Loucy (cell line): Measurements from ENCODE around the gene DHRS7C.

ENCODE experiments used
- H2AFZ ChIP-seq: fragments of 200-600 bp; sonication (generic); 2 replicates; pipeline ENCODE4 v1.6.0; 2016; ENCODE audit warnings: antibody characterized with exemption, mild to moderate bottlenecking, low read length, moderate library complexity
- H3F3A ChIP-seq: fragments of 200-600 bp; 2 replicates; pipeline ENCODE4 v1.6.0; 2016; ENCODE audit warnings: antibody characterized with exemption, low read depth, mild to moderate bottlenecking
- H3K27me3 ChIP-seq: fragments of 200-600 bp; sonication (generic); 2 replicates; pipeline ENCODE4 v1.6.1; 2014; ENCODE audit warnings: low read length, mild to moderate bottlenecking; ENCODE audit not compliant: insufficient read depth, poor library complexity, severe bottlenecking
- H3K36me3 ChIP-seq: fragments of 200-600 bp; sonication (generic); 2 replicates; pipeline ENCODE4 v1.6.1; 2016; ENCODE audit warnings: low read length; ENCODE audit not compliant: insufficient read depth
- H3K4me1 ChIP-seq: fragments of 200-600 bp; sonication (generic); 2 replicates; pipeline ENCODE4 v1.5.1; 2014; ENCODE audit warnings: low read length, mild to moderate bottlenecking; ENCODE audit not compliant: insufficient read depth, poor library complexity, severe bottlenecking
- H3K4me2 ChIP-seq: fragments of 200-600 bp; sonication (generic); 2 replicates; pipeline ENCODE4 v1.6.0; 2014; ENCODE audit warnings: antibody characterized with exemption, low read length, low read depth, mild to moderate bottlenecking; ENCODE audit not compliant: poor library complexity, severe bottlenecking
- H3K4me3 ChIP-seq: fragments of 200-600 bp; sonication (generic); 2 replicates; pipeline ENCODE4 v1.5.1; 2014; ENCODE audit warnings: low read length, mild to moderate bottlenecking, mixed read lengths; ENCODE audit not compliant: poor library complexity, severe bottlenecking
- H3K79me2 ChIP-seq: fragments of 200-600 bp; sonication (generic); 2 replicates; pipeline ENCODE4 v1.6.1; 2014; ENCODE audit warnings: low read length; ENCODE audit not compliant: insufficient read depth
- H3K9ac ChIP-seq: fragments of 200-600 bp; sonication (generic); 2 replicates; pipeline ENCODE4 v1.6.0; 2014; ENCODE audit warnings: mild to moderate bottlenecking, low read depth, low read length, moderate library complexity; ENCODE audit not compliant: poor library complexity, severe bottlenecking
- H3K9me2 ChIP-seq: fragments of 200-600 bp; sonication (generic); replicated peaks from 2 replicates; pipeline ENCODE4 v1.6.1; 2016; ENCODE audit warnings: low read depth, low read length, mixed read lengths
- H3K9me3 ChIP-seq: fragments of 200-600 bp; sonication (generic); 2 replicates; pipeline ENCODE4 v1.6.1; 2014; ENCODE audit warnings: mild to moderate bottlenecking, antibody characterized with exemption, low read length, low read depth; ENCODE audit not compliant: insufficient read depth
- H4K20me1 ChIP-seq: fragments of 200-600 bp; sonication (generic); 2 replicates; pipeline ENCODE4 v1.6.0; 2014; ENCODE audit warnings: antibody characterized with exemption, low read length, mild to moderate bottlenecking; ENCODE audit not compliant: insufficient read depth, poor library complexity, severe bottlenecking
- EZH2phosphoT487 ChIP-seq: fragments of 200-600 bp; IDR thresholded peaks from 2 replicates; pipeline ENCODE4 v1.6.1; 2018; ENCODE audit warnings: antibody characterized with exemption, mild to moderate bottlenecking, moderate library complexity, borderline replicate concordance
- TF ChIP-seq, protein P1 (sequence below): fragments of 200-600 bp; sonication (generic); conservative IDR thresholded peaks from 2 replicates; pipeline ENCODE4 v1.5.1; 2014; ENCODE audit warnings: mild to moderate bottlenecking, antibody characterized with exemption, low read length

DHRS7C gene

DNA sequence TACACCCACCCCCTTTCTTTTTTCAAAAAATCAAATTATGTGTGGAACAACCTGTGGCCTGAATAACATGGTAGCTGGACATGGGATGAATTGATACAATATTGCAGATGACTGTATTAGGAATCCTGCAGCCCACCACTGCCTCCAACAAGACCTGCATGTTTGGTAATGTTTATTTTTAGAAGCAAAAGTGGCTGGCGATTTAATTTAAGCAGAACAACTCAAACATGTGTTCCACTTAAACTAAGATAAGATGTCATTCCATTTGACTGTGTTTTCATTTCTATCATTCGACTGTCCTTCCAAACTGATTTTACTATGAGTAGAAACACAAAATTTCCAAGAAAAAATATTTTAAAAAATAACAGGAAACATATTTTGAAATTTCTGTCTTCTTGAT lies 10.1 kb upstream of the DHRS7C start:
- no peak overlapping the region for H3K4me2 ChIP-seq
- no peaks in the 10 kb centered on the region for H3K27me3 ChIP-seq
- H3K9me3 ChIP-seq = no peaks in the 10 kb centered on the region
- H3F3A ChIP-seq = no peaks in the 10 kb centered on the region
- no peaks in the 10 kb centered on the region for H3K36me3 ChIP-seq
- H2AFZ ChIP-seq = no peak overlapping the region
- H3K4me1 ChIP-seq = no peaks in the 10 kb centered on the region
- no peaks in the 10 kb centered on the region for H3K9me2 ChIP-seq
- no peak overlapping the region for H3K4me3 ChIP-seq
- no peaks in the 10 kb centered on the region for H4K20me1 ChIP-seq
- no peak overlapping the region for H3K9ac ChIP-seq
- no peaks in the 10 kb centered on the region for H3K79me2 ChIP-seq
- TF ChIP-seq, protein P1, sequence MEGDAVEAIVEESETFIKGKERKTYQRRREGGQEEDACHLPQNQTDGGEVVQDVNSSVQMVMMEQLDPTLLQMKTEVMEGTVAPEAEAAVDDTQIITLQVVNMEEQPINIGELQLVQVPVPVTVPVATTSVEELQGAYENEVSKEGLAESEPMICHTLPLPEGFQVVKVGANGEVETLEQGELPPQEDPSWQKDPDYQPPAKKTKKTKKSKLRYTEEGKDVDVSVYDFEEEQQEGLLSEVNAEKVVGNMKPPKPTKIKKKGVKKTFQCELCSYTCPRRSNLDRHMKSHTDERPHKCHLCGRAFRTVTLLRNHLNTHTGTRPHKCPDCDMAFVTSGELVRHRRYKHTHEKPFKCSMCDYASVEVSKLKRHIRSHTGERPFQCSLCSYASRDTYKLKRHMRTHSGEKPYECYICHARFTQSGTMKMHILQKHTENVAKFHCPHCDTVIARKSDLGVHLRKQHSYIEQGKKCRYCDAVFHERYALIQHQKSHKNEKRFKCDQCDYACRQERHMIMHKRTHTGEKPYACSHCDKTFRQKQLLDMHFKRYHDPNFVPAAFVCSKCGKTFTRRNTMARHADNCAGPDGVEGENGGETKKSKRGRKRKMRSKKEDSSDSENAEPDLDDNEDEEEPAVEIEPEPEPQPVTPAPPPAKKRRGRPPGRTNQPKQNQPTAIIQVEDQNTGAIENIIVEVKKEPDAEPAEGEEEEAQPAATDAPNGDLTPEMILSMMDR = no peak
- no peak for TF ChIP-seq EZH2phosphoT487

DNA sequence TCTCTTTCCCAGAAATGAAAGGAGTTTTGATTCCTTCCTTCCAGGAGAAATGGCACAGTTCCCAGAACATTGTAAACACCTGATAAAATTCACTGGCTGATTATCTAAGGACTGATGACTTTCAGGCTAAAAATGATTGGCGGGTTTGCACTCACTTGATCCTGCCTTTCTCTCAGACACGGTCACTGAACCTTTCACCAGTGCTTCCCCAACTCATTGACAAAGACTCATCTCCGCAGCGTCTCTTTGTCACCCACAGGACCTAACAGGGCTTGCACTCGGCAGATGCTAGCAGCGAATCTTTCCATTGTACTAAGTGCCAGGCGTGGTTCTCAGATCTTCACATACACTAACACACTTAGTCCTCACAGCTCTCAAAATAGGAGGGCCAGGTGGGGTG lies 7.3 kb upstream of the DHRS7C start:
- H3K9me2 ChIP-seq = no peaks in the 10 kb centered on the region
- H3K4me1 ChIP-seq = no peaks in the 10 kb centered on the region
- H3K27me3 ChIP-seq = no peaks in the 10 kb centered on the region
- no peak overlapping the region for H3K4me3 ChIP-seq
- H2AFZ ChIP-seq = no peak overlapping the region
- no peak overlapping the region for H3K9ac ChIP-seq
- H3K79me2 ChIP-seq = no peaks in the 10 kb centered on the region
- H3K9me3 ChIP-seq = no peaks in the 10 kb centered on the region
- no peaks in the 10 kb centered on the region for H3K36me3 ChIP-seq
- no peak overlapping the region for H3K4me2 ChIP-seq
- H3F3A ChIP-seq = no peaks in the 10 kb centered on the region
- no peaks in the 10 kb centered on the region for H4K20me1 ChIP-seq
- TF ChIP-seq, protein P1 = no peak
- TF ChIP-seq EZH2phosphoT487 = no peak

DNA sequence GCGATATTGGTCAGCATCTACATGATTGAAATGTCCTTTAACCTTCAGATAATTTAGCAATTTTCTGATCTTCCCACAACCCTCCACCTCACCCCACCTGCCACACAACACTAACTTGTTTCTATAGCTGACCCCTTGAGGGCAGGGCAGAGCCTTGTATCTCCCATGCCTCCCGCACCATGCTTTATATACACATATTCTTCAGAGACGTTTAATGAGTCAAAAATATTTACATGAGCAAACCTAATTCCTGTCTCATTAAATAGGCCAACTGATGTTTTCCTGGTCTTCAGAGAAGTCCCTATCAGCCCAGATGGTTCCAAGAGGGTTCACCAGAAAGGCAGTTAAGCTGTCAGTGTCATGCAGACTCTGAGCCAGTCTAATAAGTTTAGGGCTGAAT lies 6.6 kb upstream of the DHRS7C start:
- Histone ChIP-seq H4K20me1 (no peaks in the 10 kb centered on the region), H3K4me3 (no peak overlapping the region), H3K9me3 (no peaks in the 10 kb centered on the region), H3K9ac (no peak overlapping the region), H3K36me3 (no peaks in the 10 kb centered on the region), H3K9me2 (no peaks in the 10 kb centered on the region), H3K4me1 (no peaks in the 10 kb centered on the region), H2AFZ (no peak overlapping the region), H3K27me3 (no peaks in the 10 kb centered on the region), H3K79me2 (no peaks in the 10 kb centered on the region), H3K4me2 (no peak overlapping the region), H3F3A (no peaks in the 10 kb centered on the region)
- TF ChIP-seq, protein P1 = no peak
- TF ChIP-seq EZH2phosphoT487 = no peak
